ENCODE data around the gene MIGA2. TPM values are rescaled to one million over a fixed set of nuclear protein-coding genes. Genes with fewer than 3 reads are reported as not detected.
"Not testable (repeated sequence)": the region's sequence is repeated elsewhere in the genome, so short reads cannot be mapped to it uniquely, and the experiment has no call there.

MIGA2 gene
- polyA plus RNA-seq (2012; ENCODE audit: insufficient read depth, insufficient read length): 24.8 TPM

- peak within 1 kb of the TSS; percentile 92 for H3K4me3 ChIP-seq (ENCODE audit: low read length)
- DNase-seq (ENCODE audit: low read depth, low spot score): peak; percentile 99
Observed at GRCh38 chr9:129036241-129036922, at the start of gene MIGA2. MIGA2 (plus strand) TSS chr9:129036626; CDS start chr9:129040595, 3,969 bp downstream.

GRCh38 chr9:128986671-128987070, 49.8 kb upstream of the MIGA2 start:
- DNase-seq (ENCODE audit: low read depth, low spot score): no peak
- H3K4me3 ChIP-seq (ENCODE audit: low read length): no peak overlapping the region

- no peak overlapping the region for H3K4me3 ChIP-seq (ENCODE audit: low read length)
- no peak for DNase-seq (ENCODE audit: low read depth, low spot score)
Observed at GRCh38 chr9:128987805-128988204, 48.6 kb upstream of the MIGA2 start.

GRCh38 chr9:128992995-128993394, 43.4 kb upstream of the MIGA2 start:
- H3K4me3 ChIP-seq (ENCODE audit: low read length): no peak overlapping the region
- peak; percentile 41 for DNase-seq (ENCODE audit: low read depth, low spot score)

- H3K4me3 ChIP-seq (ENCODE audit: low read length): no peak overlapping the region
- peak; percentile 86 for DNase-seq (ENCODE audit: low read depth, low spot score)
Observed at GRCh38 chr9:128995791-128996190, 40.6 kb upstream of the MIGA2 start.

GRCh38 chr9:128998462-128998861, 38.0 kb upstream of the MIGA2 start:
- H3K4me3 ChIP-seq (ENCODE audit: low read length): no peak overlapping the region
- DNase-seq (ENCODE audit: low read depth, low spot score): no peak

- H3K4me3 ChIP-seq (ENCODE audit: low read length): no peak overlapping the region
- DNase-seq (ENCODE audit: low read depth, low spot score): no peak
Observed at GRCh38 chr9:128999581-129000206, 36.7 kb upstream of the MIGA2 start.

GRCh38 chr9:129001504-129002325, 34.7 kb upstream of the MIGA2 start:
- DNase-seq (ENCODE audit: low read depth, low spot score): no peak
- H3K4me3 ChIP-seq (ENCODE audit: low read length): no peak overlapping the region

- DNase-seq (ENCODE audit: low read depth, low spot score): no peak
Observed at GRCh38 chr9:129002992-129003391, 33.4 kb upstream of the MIGA2 start.

GRCh38 chr9:129004173-129004572, 32.3 kb upstream of the MIGA2 start:
- not testable (repeated sequence) for H3K4me3 ChIP-seq (ENCODE audit: low read length); DNase-seq (ENCODE audit: low read depth, low spot score)

More at GRCh38 chr9:129002992-129003391, 33.4 kb upstream of the MIGA2 start:
- H3K4me3 ChIP-seq (ENCODE audit: low read length): no peak overlapping the region

GRCh38 chr9:129005336-129005997, 31.0 kb upstream of the MIGA2 start:
- DNase-seq (ENCODE audit: low read depth, low spot score): no peak
- no peak overlapping the region for H3K4me3 ChIP-seq (ENCODE audit: low read length)

GRCh38 chr9:129006328-129007034, 29.9 kb upstream of the MIGA2 start:
- DNase-seq (ENCODE audit: low read depth, low spot score): peak; percentile 66
- H3K4me3 ChIP-seq (ENCODE audit: low read length): no peak overlapping the region

- no peak for DNase-seq (ENCODE audit: low read depth, low spot score)
- H3K4me3 ChIP-seq (ENCODE audit: low read length): no peak overlapping the region
Observed at GRCh38 chr9:129007035-129007765, 29.2 kb upstream of the MIGA2 start.

- no peak for DNase-seq (ENCODE audit: low read depth, low spot score)
- H3K4me3 ChIP-seq (ENCODE audit: low read length): no peak overlapping the region
Observed at GRCh38 chr9:129007766-129008468, 28.5 kb upstream of the MIGA2 start.

- no peak overlapping the region for H3K4me3 ChIP-seq (ENCODE audit: low read length)
- DNase-seq (ENCODE audit: low read depth, low spot score): no peak
Observed at GRCh38 chr9:129008469-129008965, 27.9 kb upstream of the MIGA2 start.

GRCh38 chr9:129008986-129009583, 27.3 kb upstream of the MIGA2 start:
- no peak overlapping the region for H3K4me3 ChIP-seq (ENCODE audit: low read length)
- no peak for DNase-seq (ENCODE audit: low read depth, low spot score)

GRCh38 chr9:129009584-129010141, 26.8 kb upstream of the MIGA2 start:
- no peak overlapping the region for H3K4me3 ChIP-seq (ENCODE audit: low read length)
- no peak for DNase-seq (ENCODE audit: low read depth, low spot score)
